ENCODE results near the gene PDRG1.

GRCh38 chr20:31939661-31940060, 12.2 kb downstream of the PDRG1 start:
- TF ChIP-seq MXI1 (IDR thresholded peaks at IDR 0.05; ENCODE audit: low read depth, low read length) = no peak
- TF ChIP-seq CTCF (IDR thresholded peaks at IDR 0.05) = no peak
- no peak for TF ChIP-seq EP300 (IDR thresholded peaks at IDR 0.05; ENCODE audit: borderline replicate concordance in 1 of 2, low read depth in 1 of 2, low read length in 1 of 2)
- TF ChIP-seq MAX (IDR thresholded peaks at IDR 0.05; ENCODE audit: low read depth) = no peak
- no peak for TF ChIP-seq USF2 (IDR thresholded peaks at IDR 0.05; ENCODE audit: borderline replicate concordance, low read depth, low read length)

Measured in SK-N-SH (cell line).